Measurements from ENCODE around the gene ILDR2.
A peak's percentile ranks its signal among the peaks of the same experiment; 100 is the strongest.
"Not testable (repeated sequence)": the region's sequence is repeated elsewhere in the genome, so short reads cannot be mapped to it uniquely, and the experiment has no call there.

The ILDR2 gene

GRCh38 chr1:166888373-166889111, 86.8 kb downstream of the ILDR2 start:
- DNase-seq (ENCODE audit: low read depth) = no peak

GRCh38 chr1:166884971-166885370, 90.4 kb downstream of the ILDR2 start:
- no peak for DNase-seq (ENCODE audit: low read depth)

GRCh38 chr1:166884040-166884642, 91.2 kb downstream of the ILDR2 start:
- no peak for DNase-seq (ENCODE audit: low read depth)

GRCh38 chr1:166882893-166883292, 92.4 kb downstream of the ILDR2 start:
- DNase-seq (ENCODE audit: low read depth) = no peak

- DNase-seq (ENCODE audit: low read depth) = not testable (repeated sequence)
Measured at GRCh38 chr1:166878173-166878917, 97.0 kb downstream of the ILDR2 start.

GRCh38 chr1:166876540-166876838, 98.9 kb downstream of the ILDR2 start:
- no peak for DNase-seq (ENCODE audit: low read depth)

- DNase-seq (ENCODE audit: low read depth) = peak; percentile 99
Measured at GRCh38 chr1:166875734-166876539, 99.4 kb downstream of the ILDR2 start, which contains the start of gene TADA1. Gene TADA1, minus strand, starts transcription at chr1:166876264. Its CDS starts 31 bp downstream, at chr1:166876233.

- DNase-seq (ENCODE audit: low read depth) = no peak
Measured at GRCh38 chr1:166875302-166875733, 100.0 kb downstream of the ILDR2 start.

GRCh38 chr1:166874464-166874863, 100.9 kb downstream of the ILDR2 start:
- DNase-seq (ENCODE audit: low read depth) = no peak

GRCh38 chr1:166870584-166870983, 104.8 kb downstream of the ILDR2 start:
- no peak for DNase-seq (ENCODE audit: low read depth)

- no peak for DNase-seq (ENCODE audit: low read depth)
Measured at GRCh38 chr1:166869318-166870099, 105.8 kb downstream of the ILDR2 start.

- DNase-seq (ENCODE audit: low read depth) = no peak
Measured at GRCh38 chr1:166868639-166869038, 106.7 kb downstream of the ILDR2 start.

GRCh38 chr1:166865926-166866325, 109.4 kb downstream of the ILDR2 start:
- no peak for DNase-seq (ENCODE audit: low read depth)

- no peak for DNase-seq (ENCODE audit: low read depth)
Measured at GRCh38 chr1:166859597-166859996, 115.7 kb downstream of the ILDR2 start.

GRCh38 chr1:166858726-166859419, 116.5 kb downstream of the ILDR2 start:
- no peak for DNase-seq (ENCODE audit: low read depth)
